OCI-LY3 (cell line): ENCODE measurements around the gene NR5A2.

Source experiments
- CTCF ChIP-seq: fragments of 200-600, 300-600 bp; sonication (generic); IDR thresholded peaks from 2 replicates; pipeline ENCODE4 v1.5.1; 2014; ENCODE audit warnings: antibody characterized with exemption, low read length, low read depth
- EZH2phosphoT487 ChIP-seq: fragments of 200-600 bp; shearing (Covaris generic); IDR thresholded peaks from 2 replicates; pipeline ENCODE4 v1.6.1; 2018; ENCODE audit warnings: antibody characterized with exemption, mixed run types, low read depth

DNA sequence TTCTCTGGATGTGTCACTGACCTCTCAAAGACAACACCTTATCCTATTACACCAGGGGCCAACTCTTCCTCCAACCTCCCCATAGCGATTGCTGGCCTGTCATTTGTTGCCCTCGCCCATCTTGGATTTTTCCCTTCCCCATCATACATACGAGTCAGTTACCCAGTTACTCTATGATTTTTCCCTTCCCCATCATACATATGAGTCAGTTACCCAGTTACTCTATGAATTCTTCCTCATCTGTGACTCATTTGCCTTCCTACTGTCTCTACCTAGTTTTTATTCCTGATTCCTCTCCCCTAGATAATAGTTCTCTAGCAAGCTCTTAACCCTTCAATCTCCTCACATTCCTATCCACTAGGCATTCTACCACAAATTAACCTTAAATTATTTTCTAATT lies 178.8 kb downstream of the NR5A2 start:
- TF ChIP-seq CTCF: no peak
- TF ChIP-seq EZH2phosphoT487: no peak
